ENCODE data around the gene KIF21A.

GRCh38 chr12:39435531-39435930 lies 7.4 kb downstream of the KIF21A start:
- TF ChIP-seq CTCF (conservative IDR thresholded peaks at IDR 0.05 in 1 of 2, IDR thresholded peaks at IDR 0.05 in 1 of 2; ENCODE audit: extremely low read depth in 1 of 2, insufficient read depth in 1 of 2, low read depth in 1 of 2, low read length in 2 of 2) (no peak), EZH2 (IDR thresholded peaks at IDR 0.05; ENCODE audit: borderline replicate concordance, low read length) (no peak)
